GM08714 (cell line): ENCODE results near the gene ADSS2.

Experiments
- H3K4me3 ChIP-seq: fragments of 200-500 bp; sonication (Bioruptor generic); 2 replicates; pipeline ENCODE4 v1.5.1; 2014; ENCODE audit warnings: mild to moderate bottlenecking, low read length, inconsistent platforms
- ZNF274 ChIP-seq: IDR thresholded peaks from 2 replicates; pipeline ENCODE4 v1.6.1; 2012; ENCODE audit warnings: mild to moderate bottlenecking, low read depth, low read length

Gene ADSS2

DNA sequence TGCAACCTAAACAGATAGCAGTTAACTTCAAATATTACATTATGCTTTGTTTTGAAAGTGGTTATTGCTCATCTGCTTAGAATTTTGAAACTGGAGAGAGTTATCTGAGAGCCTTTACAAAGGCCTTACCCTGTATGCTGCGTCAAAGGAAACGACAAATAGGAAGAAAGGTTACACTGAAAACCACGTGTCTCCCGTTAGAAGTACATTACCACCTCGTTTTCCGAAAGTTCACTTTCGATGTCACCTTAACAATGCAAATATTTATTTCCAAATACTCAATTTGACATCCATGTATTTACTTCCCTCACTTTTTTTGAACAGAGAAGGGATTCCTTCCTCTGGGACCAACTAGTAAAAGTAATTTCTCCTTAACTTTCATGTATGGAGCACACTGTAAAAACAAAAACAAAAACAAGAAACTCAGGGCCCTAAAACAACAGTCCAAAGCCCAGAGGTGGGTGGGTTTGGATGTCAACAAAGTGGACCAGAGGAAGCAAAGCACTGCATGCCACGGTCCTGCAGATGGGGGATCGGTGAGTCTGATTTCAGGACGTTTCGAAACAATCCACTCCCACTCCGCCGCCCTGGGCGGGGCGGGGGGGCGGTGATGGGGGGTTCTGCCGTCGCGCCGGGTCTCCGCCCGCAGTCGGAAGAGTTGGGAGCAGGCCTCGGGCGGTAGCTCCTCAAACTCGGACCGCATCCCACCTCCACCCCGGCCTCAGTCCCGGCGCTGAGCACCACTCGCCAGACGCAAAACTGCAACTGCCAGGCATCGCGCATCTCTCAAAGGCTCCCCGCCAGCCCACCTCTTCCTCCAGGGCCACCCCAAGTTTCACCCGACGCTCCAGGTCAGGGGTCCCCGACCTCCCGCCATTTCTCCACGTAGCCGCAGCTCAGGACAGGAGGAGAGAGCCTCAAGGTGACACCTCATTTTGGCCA lies 841 bp downstream of the ADSS2 start:
- no peak for TF ChIP-seq ZNF274

DNA sequence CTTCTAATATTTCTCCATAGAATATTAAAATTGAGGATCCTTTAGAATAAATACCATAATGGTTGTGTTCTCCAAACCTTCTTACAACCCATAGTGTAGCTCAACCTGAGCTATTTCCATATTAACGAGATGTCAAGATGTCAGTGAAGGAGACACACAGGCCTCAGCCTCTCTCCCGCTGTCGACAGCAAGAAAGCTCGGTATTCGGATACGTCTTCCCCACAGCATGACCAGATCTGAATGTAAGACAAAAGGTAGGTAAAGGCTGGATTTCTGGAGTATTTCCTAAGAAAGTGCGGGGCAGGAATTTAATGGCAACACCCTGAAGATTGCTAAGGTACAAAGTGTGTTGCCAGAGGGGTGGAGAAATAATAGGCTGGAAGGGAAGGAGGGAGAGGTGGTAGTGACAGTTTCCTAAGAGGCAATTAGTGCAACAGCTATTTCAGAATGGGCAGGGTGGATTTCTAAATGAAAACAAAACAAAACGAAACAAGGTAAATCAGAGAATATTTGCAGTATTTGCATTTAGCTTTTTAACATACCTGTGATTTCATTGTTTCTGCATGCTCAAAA lies 1.7 kb downstream of the ADSS2 start:
- H3K4me3 ChIP-seq: peak overlapping the region; percentile 95
- TF ChIP-seq ZNF274: no peak

More for the DNA sequence above, 841 bp downstream of the ADSS2 start:
- peak overlapping the region; percentile 95 for H3K4me3 ChIP-seq

DNA sequence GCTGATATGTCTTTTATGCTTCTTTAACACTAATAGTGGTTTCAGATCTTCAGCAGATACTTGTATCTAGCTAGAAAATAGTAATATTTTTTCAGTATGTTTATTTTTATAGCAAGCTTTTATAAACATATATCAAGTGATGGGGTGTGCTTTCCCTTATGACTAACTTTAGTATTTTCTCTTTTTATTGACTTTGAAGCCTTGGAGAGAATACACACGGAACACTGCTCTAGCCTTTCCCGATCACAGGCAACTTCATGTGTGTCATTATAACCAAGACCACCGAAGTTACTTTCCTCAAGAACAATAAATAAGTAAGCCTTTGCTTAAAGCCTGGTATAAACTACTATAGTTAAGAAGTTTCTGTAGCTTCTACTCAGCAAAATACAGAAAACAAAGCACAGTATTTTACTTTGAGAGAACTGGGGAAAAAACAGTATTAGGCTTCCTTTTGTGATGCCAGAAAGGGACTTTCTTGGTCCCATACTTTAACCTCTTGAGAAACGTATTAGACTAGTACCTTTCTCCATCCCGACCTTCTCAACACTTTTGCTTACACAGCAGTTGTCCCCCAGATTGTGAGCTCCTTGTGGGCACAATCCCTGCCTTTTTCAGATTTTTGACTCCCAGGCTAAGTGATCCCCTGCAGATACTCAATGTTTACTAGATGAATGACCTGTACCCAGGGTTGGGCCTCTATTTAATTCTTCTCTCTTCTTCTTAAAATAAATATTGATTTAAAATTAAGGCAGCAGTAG lies 3.3 kb downstream of the ADSS2 start:
- H3K4me3 ChIP-seq: no peak overlapping the region
- TF ChIP-seq ZNF274: no peak

- no peak overlapping the region for H3K4me3 ChIP-seq
- no peak for TF ChIP-seq ZNF274
Measured at GRCh38 chr1:244447552-244447951, 4.2 kb downstream of the ADSS2 start.

- TF ChIP-seq ZNF274: no peak
- no peak overlapping the region for H3K4me3 ChIP-seq
Measured at GRCh38 chr1:244447024-244447423, 4.7 kb downstream of the ADSS2 start.

DNA sequence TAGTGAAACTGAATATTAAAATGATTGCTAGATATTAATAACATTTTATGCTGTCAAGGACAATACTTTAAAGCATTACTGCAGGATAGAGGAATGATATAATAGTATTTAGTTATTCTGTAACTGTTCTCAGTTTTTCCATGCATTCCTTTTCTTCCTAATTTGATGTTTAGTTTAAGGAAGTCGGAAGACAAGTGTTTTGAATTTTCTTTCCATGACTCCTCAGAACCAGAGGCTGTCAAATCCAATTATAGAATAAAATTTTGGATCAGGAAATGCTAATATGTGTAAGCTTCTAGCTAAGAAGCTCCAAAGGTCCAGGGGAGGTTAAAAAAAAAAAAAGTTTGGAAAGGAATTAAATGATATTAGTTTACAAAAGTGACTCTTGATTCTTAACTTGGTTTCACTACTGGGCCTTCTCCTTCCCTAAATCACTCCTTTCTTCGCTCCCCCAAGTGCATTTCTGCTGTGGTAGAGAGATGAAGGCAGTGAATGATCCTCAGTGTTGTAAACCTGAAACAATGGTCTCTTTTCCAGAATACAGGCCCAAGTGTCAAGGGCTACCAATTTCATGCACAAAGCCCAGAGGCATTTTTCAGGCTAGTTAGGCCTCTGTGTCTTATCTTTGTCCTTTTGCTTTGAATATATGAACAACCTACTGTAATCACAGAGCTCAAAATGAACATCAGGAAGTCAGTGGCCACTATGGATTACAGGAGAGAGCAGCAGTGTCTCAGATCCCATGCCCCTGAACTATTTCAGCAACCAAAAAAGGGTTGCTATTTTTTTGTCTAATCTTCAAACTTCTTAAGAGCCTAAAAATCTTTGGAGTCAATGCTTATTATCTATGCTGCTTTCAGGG lies 6.2 kb downstream of the ADSS2 start:
- no peak overlapping the region for H3K4me3 ChIP-seq
- no peak for TF ChIP-seq ZNF274

GRCh38 chr1:244444854-244445253 lies 6.9 kb downstream of the ADSS2 start:
- TF ChIP-seq ZNF274: no peak
- no peak overlapping the region for H3K4me3 ChIP-seq

GRCh38 chr1:244442850-244443249 lies 8.9 kb downstream of the ADSS2 start:
- no peak for TF ChIP-seq ZNF274
- no peak overlapping the region for H3K4me3 ChIP-seq

DNA sequence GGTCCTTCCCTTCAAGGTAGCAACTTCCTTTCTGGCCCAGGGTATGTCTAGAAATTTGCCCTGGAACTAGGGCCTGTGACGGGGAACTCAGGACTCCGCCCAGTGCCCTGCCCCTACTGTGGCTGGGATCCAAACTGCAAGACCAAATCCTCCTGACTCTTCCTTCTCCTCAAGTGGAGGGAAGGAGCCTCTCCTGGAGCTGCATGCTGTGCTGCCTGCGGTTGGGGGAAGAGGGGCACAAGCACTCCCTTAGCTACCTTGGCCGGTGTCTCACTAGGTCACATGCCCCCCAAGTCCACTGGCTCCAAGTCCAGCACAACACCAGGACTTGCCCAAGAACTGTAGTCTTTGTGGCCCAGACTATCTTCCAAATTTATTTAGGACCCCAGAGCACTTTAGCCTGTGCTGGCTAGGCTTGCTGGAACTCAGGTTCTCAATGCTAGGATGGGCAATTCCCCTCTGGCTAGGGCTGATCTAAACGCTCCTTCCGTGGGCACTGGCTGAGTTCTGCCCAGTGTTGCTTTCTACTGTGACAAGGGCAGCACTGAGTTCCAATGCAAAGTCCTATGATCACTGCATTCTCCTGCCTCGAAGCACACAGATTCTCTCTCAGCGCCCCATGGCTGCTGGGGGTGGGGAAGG lies 12.2 kb downstream of the ADSS2 start:
- H3K4me3 ChIP-seq: no peak overlapping the region
- no peak for TF ChIP-seq ZNF274

DNA sequence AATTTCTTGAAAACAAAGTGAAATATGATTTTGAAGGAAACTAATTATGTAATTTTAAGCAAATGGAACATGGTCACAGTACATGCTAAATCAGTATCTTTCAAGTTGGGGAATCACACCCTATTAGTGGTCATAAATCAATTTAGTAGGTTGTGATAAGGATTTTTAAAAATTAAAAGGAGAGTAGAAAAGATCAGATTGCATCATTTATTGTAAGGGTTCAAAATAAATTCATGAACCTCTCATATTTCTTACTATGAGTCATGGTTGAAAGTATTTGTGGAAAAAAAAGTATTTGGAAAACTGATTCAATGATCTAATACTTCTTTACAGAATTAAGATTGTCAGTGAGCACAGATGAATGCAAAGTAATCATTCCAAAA lies 14.6 kb downstream of the ADSS2 start:
- TF ChIP-seq ZNF274: no peak
- H3K4me3 ChIP-seq: no peak overlapping the region

DNA sequence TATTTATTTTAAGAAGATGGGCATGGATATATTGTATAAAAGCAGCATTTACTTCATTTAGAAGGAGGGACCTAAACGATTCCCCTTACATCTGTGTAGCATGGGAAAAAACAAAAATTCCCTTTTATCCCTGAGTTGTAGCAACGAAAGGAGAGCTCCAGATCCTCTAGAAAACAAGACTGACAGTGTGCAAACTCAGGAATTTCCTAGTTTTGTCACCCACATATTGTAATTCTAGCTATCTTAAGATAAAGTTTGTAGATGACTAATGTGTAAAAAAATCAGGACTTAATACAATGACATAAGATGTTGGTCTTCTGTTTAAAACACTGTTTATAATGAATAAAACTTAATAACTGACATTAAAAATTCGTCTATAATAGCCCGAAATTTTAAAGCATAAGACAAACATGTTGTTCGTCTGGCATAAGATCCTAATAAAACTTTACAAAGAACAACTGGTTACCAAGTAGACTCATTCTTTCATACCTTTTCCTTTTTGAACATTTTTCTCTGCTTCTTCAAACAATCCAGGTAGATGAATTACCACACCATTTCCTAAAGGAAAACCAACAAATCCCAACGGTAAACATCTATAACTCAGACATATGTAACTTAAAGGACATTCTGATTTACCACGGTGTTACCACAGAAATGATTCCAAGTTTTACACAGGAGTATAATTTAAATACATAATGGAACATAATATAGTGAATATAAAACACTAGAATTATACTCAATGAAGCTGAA lies 15.2 kb downstream of the ADSS2 start:
- H3K4me3 ChIP-seq: no peak overlapping the region
- TF ChIP-seq ZNF274: no peak

- no peak overlapping the region for H3K4me3 ChIP-seq
- no peak for TF ChIP-seq ZNF274
Measured at GRCh38 chr1:244435562-244436205, 16.0 kb downstream of the ADSS2 start.

GRCh38 chr1:244431166-244431565 lies 20.5 kb downstream of the ADSS2 start:
- H3K4me3 ChIP-seq: no peak overlapping the region
- TF ChIP-seq ZNF274: no peak
